GM21367 (cell line): Measurements from ENCODE around the gene C6orf47.
A peak's percentile ranks its signal among the peaks of the same experiment; 100 is the strongest.

Source experiments
- ATAC-seq: cut with Tn5 transposase; IDR thresholded peaks from one replicate; pipeline ENCODE4 v1.9.1; 2021; ENCODE audit not compliant: unreplicated experiment

Gene C6orf47

DNA sequence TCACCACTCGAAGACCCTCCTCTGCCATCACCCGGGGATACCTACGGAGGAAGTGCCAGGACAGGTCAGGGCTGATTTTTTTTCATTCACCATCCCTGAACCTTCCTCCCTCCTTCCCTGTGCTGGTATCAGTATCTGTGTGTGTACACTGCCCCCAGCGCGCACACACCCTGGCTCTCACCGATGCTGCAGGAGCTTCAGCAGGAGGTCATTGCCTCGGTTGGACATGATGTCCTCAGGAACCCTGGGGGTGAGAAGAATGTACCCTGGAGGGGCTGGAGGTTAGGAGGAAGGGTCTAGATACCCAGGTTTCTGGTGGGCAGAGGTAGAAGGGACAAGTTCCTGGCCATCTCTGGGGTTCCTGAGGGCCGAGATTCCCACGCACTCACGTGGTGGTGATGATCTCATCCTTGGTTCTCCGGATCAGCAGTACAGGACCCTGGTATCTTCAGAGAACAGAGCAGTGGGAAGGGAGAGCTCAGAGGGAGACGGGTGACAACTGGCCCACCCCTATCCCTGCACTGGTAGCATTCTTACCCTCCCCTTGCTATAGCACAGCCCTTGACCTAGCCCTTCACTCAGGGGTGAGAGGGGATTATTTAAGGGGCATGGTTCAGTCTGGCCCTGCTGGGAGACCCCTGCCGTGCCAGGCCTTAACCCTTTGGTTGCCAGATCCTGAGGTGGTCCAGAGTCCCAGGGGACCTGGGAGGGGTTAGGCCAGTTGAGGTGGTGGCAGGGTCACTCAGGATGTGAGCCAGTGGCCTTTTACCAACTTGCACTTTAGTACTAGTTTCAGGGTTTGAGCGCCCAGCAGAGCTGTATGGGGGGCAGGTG lies 27.5 kb upstream of the C6orf47 start:
- ATAC-seq: no peak

- ATAC-seq: no peak
Measured at GRCh38 chr6:31687321-31687720, 26.7 kb upstream of the C6orf47 start.

DNA sequence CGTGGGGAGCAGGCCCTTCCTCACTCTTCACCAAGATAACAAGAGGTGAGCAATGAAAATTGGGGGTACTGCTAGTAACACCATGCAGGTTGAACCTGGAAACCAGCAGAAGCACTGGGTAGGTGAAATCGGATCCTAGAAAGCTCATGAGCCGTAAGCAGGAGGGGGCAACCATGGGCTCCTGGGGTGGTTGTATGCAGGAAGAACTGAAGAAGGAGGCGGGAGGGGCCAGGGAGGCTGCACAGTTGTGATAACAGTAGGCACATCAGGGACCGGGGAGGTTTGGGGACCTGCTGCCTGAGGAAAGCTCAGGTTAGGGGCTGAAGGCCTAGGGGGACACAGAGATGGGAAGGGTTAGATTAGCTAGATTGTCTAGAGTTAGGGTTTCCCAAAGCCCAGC lies 25.9 kb upstream of the C6orf47 start:
- no peak for ATAC-seq

GRCh38 chr6:31683591-31683990 lies 23.0 kb upstream of the C6orf47 start:
- no peak for ATAC-seq

- ATAC-seq: no peak
Measured at GRCh38 chr6:31681135-31681671, 20.6 kb upstream of the C6orf47 start.

DNA sequence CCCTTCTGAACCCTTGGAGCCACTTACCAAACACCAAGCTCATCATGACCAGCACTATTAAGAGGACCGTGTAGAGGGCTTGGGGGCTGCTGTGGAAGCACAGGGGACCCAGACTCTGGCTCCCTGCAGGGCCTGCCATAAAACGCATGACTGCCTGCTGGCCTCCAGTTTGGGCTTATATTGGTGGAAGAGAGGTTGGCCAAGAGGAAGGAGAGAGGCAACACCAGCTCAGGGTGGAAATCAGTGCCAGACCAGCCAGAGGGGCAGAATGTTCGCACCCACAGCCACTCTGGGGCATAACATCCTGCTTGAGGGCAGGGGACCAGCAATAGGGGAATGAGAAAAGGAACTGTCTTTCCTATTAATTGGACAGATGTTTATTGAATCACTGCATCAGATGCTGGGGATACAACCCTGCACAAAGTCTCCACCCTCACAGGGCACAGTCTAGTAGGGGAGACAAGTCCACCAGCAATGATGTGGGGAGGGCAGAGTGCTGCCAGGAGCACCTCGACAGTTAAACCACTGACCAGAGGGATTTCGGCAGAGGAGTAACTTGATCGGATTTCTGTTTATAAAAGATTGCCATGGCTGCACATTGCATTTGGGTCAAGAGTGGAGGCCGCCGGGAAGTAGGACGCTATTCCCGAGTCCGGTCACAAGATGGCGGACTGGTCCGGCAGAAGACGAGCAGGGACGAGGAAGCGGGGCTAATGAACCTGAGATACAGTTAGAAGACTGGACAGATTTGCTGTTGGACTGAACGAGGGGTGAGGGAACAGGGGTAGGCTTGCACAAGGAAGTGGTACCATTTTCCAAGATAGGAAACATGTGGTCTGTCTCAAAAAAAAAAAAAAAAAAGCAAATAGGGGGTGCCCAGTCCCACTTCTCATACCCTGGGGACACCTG lies 19.9 kb upstream of the C6orf47 start, which contains the start of gene LY6G5C:
LY6G5C (minus strand) TSS at position 842 of the 909 bp plus-strand sequence; CDS start at position 148, 694 bp downstream.
- no peak for ATAC-seq

GRCh38 chr6:31677955-31678354 lies 17.4 kb upstream of the C6orf47 start:
- no peak for ATAC-seq

DNA sequence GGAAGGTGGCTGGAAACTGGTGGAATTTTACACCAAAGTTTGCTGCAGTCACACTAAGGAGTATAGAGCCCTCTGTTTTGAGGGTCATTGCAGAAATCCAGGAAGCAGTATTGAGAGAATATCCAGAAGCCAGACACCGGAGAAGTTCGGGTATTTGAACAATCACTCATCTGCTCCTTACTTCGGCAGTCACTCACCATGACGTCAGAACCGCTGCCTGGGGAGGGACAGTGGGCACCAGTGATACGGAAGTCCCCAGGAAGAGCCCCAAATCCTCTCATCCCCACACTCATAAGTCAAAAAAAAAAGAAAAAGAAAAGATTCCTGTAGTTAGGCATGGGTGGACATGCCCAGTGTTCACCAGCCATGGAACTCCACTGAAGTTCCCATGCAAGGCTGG lies 16.3 kb upstream of the C6orf47 start:
- no peak for ATAC-seq

DNA sequence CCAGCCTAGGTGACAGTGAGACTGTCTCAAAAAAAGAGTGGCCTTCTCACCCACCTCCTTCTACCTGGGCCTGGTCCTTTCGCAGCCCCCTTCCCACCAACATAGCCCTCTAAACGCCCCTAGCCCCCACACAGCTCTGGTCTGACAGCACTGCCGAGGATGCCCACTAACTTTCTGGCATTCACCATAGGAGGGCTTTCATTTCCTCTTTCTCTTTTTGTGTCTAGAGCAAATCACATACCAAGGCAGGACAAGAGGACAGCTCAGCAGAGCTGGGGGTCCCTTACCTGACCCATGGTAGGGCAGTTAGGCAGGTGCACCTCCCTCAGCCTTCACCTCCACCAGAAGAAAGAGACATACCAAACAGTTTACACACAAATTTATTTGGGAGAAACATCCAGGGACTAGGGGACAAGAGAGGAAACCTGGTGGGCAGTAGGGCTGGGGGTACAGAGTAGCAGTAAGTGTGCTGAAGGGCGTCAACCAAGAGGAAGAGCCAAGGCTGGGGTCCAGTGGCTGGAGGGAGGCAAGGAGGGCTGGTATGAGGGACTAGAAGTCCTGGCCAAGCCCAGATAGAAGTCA lies 15.8 kb upstream of the C6orf47 start:
- ATAC-seq: no peak

DNA sequence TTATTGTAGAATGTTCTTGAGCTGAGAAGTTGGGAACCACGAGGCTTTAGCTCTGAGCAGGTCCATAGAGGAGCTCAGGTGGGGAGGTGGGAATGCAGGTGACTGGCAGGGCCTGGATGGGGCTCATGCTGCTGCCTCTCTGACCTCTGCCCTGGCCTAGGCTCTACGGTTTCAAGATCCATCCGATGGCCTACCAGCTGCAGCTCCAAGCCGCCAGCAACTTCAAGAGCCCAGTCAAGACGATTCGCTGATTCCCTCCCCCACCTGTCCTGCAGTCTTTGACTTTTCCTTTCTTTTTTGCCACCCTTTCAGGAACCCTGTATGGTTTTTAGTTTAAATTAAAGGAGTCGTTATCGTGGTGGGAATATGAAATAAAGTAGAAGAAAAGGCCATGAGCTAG lies 9.1 kb upstream of the C6orf47 start, which contains the start of gene LY6G5B:
LY6G5B (plus strand) TSS at position 301 of the 400 bp plus-strand sequence. CDS start 975 bp downstream, outside the sequence.
- ATAC-seq: no peak

- ATAC-seq: no peak
Measured at GRCh38 chr6:31666337-31666965, 5.9 kb upstream of the C6orf47 start.

GRCh38 chr6:31665501-31666336 lies 5.1 kb upstream of the C6orf47 start, which contains the start of gene CSNK2B:
TSS of gene CSNK2B (plus strand) at chr6:31666080. CDS start at chr6:31666832, 752 bp downstream.
- peak; percentile 60 for ATAC-seq

DNA sequence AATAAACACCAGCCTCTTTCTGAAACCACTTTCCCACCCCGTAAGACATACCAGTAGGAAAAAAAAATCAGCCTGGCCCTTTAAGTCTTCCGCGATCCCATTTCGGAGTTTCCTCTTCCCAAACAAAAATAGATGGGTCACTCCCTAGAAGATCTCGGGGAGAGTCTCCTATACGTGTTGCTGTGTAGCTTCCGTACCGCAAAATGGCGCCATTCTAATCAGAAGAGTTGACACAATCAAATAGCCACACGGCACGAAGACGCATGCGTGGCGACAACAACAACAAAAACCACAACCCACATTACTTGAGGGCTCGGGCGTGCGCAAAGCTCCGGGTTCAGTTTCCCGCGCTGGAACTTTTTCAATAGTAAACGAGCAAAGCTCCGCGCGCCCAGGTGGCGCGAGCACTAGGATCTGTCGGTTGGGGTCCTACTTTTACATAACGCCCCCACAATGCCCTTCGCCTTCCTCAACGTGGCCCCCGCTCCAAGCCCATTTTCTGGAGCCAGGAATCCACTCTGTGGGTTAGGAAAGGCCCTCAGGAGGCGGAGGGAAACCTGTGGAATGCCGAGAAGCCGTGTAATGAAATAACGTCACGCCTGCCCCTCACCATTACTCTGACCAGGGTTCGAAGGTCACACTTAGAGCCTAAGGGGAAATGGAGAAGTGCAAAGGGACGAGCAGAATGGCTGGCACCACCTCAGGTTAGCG lies 4.4 kb upstream of the C6orf47 start, which contains the start of gene GPANK1:
GPANK1 (minus strand) TSS at position 208 of the 711 bp plus-strand sequence. CDS start 519 bp downstream, outside the sequence.
- peak; percentile 32 for ATAC-seq

- no peak for ATAC-seq
Measured at GRCh38 chr6:31663961-31664789, 3.6 kb upstream of the C6orf47 start.

DNA sequence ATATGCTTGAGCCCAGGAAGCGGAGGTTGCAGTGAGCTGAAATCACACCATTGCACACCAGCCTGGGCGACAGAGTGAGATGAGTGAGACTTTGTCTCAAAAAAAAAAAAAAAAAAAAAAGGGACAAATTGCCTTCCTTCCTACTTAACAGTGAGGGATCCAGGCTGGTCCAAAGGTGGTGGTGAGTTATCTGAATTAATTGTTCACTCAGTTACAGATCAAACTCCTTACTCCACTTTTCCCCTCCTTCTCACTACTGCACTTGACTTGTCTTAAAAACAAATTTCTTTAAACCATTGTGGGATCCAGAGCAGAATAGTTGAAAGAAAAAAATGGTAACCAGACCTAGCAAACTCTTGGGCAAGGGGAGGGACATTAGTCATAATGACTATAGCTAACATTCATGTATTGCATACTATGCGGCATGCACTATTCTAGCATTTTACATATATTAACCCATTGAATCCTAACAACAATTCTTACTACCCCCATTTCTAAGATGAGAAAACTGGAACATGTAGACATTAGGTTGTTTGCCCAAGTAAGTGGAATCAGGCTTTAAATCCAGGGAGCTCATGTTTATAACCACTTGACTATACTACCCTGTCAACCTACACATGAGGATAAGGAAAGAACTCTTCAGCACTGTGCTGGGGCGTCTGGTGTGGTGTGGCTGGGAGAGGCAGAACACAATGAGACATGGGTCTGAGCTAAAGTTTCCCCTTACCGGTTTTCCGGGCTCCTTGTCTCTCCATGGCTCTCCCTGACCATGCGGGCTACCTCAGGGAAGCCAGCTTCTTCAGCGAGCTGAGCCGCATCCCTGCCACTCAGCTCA lies 2.8 kb upstream of the C6orf47 start:
- ATAC-seq: no peak

DNA sequence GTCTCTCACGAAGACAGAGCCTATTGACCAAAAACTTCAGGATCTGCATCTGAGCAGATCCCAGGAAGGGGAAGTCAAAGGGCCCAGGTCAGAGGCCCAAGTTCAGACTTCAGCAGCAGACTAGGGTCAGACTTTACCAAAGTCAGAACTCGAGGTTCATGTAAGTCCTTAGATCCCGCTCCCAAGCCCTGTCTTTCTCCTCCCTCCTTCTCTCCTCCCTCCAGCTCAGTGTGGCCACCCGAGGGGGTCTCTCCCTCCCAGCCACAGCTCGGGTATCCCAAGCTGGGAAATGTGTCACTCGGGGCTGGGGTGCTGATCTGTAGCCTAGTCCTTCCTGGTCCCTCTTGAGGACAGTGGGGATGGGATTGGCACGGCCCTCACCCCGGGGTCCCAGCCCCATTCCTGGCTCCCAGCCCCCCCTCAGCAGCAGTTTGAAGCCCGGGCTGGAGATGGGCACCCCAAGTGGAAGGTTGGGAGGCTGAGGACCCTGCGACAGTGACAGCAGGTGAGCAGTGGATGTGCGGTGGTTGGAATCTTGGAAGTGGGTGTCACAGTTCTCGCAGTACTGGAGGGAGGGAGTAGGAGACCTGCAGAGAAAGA lies 1.6 kb upstream of the C6orf47 start:
- no peak for ATAC-seq
